Esophagus muscularis mucosa (tissue), 4 donors: ENCODE results near the gene STT3B. TPM values are rescaled to one million over a fixed set of nuclear protein-coding genes. Genes with fewer than 3 reads are reported as not detected.

ENCODE experiments used
- DNase-seq: peaks from one replicate; pipeline ENCODE4 v3.0.0-alpha.2; 2017; ENCODE audit errors: extremely low spot score
- H3K27ac ChIP-seq, 4 donors: fragments of 200-600 bp; sonication (generic); replicated peaks in 1 of 4; 1 replicate in 3 of 4; 2 replicates in 1 of 4; pipeline ENCODE4 v1.5.1; 2016 to 2019; ENCODE audit warnings: mild to moderate bottlenecking in 1 of 4
- H3K27me3 ChIP-seq, 4 donors: fragments of 200-600 bp; sonication (generic); one replicate each; pipeline versions ENCODE4 v1.5.1 to v1.6.0; 2016 to 2019
- H3K36me3 ChIP-seq, 4 donors: fragments of 200-600 bp; sonication (generic); one replicate each; pipeline ENCODE4 v1.5.1; 2016 to 2019
- H3K4me1 ChIP-seq, 4 donors: fragments of 200-600 bp; sonication (generic); one replicate each; pipeline ENCODE4 v1.5.1; 2016 to 2019
- H3K4me3 ChIP-seq, 4 donors: fragments of 200-600 bp; sonication (generic); 1 replicate in 2 of 4; 2 replicates in 2 of 4; pipeline ENCODE4 v1.5.1; 2016 to 2019; ENCODE audit warnings: mild to moderate bottlenecking in 4 of 4, moderate library complexity in 1 of 4
- H3K9me3 ChIP-seq, 4 donors: fragments of 200-600 bp; sonication (generic); 1 replicate in 3 of 4; 2 replicates in 1 of 4; pipeline ENCODE4 v1.5.1; 2016 to 2019
- CTCF ChIP-seq, 3 experiments: fragments of 200-600 bp in 2 of 3; fragments of 450-650 bp in 1 of 3; sonication (generic) in 2 of 3; IDR thresholded peaks; one replicate each; pipeline ENCODE4 v1.5.1; 2017 to 2019; ENCODE audit warnings: antibody characterized with exemption in 3 of 3, mild to moderate bottlenecking in 2 of 3, moderate library complexity in 1 of 3
- EP300 ChIP-seq: sonication (generic); formaldehyde crosslinking; IDR thresholded peaks from one replicate; pipeline ENCODE4 v1.6.1; 2017; ENCODE audit warnings: antibody characterized with exemption
- POLR2A ChIP-seq: fragments of 450-650 bp; IDR thresholded peaks from one replicate; pipeline ENCODE4 v1.6.1; 2017; ENCODE audit warnings: antibody characterized with exemption, moderate library complexity, mild to moderate bottlenecking, low read depth
- POLR2AphosphoS5 ChIP-seq, 2 donors: sonication (generic); formaldehyde crosslinking; IDR thresholded peaks; one replicate each; pipeline ENCODE4 v1.6.1; 2017; ENCODE audit warnings: antibody characterized with exemption in 2 of 2
- WGBS: methylation state at CpG from one replicate; pipeline ENCODE4 v1.1.5; 2018; 5-methylcytosine and 5-hydroxymethylcytosine counted together
- intact Hi-C: fragments of 100-400 bp; cut with DNase I; formaldehyde crosslinking; loops from one replicate; pipeline ENCODE4 v1.15.1; 2023
- total RNA-seq, 4 donors: library from RNA; depleted of rRNA; stranded (reverse); fragments of >200 nt; gene quantifications; one replicate each; pipeline versions ENCODE4 v1.1.0 to v1.2.1, GENCODE V29; 2016

The STT3B gene
- total RNA-seq, 4 donors from 2014 or later: 58.8 to 74.3 (median 69.3) TPM

- Histone ChIP-seq H3K4me3 (no peak overlapping the region), H3K27ac (no peak overlapping the region), H3K4me1 (peaks cover 18 to 67% (median 56%) of the 10 kb centered on the region in 4 donors), H3K36me3 (no peaks in the 10 kb centered on the region), H3K9me3 (no peaks in the 10 kb centered on the region), H3K27me3 (no peaks in the 10 kb centered on the region)
- no peak for TF ChIP-seq EP300
- TF ChIP-seq CTCF (IDR thresholded peaks at IDR 0.05): no peak
- no peak for TF ChIP-seq POLR2A
- TF ChIP-seq POLR2AphosphoS5 (IDR thresholded peaks at IDR 0.05): no peak
- DNase-seq: no peak
- intact Hi-C loops: no loop called here
Observed at GRCh38 chr3:31543375-31543774, 10.7 kb downstream of the STT3B start.

- H3K9me3 ChIP-seq: no peaks in the 10 kb centered on the region
- H3K27me3 ChIP-seq: no peaks in the 10 kb centered on the region
- peaks cover 15 to 64% (median 52%) of the 10 kb centered on the region in 4 donors for H3K4me1 ChIP-seq
- 57% methylated on average over 9 of the region's 9 CpGs for WGBS
- TF ChIP-seq CTCF (IDR thresholded peaks at IDR 0.05): no peak
- TF ChIP-seq POLR2A: no peak
- TF ChIP-seq EP300: no peak
- no peak for TF ChIP-seq POLR2AphosphoS5 (IDR thresholded peaks at IDR 0.05)
- peak overlapping the region in 1 of 4 donors; percentile 6 for H3K27ac ChIP-seq
- no peak overlapping the region for H3K4me3 ChIP-seq
- H3K36me3 ChIP-seq: no peaks in the 10 kb centered on the region
- DNase-seq: no peak
- intact Hi-C loops: no loop called here
Observed at GRCh38 chr3:31544634-31545033, 11.9 kb downstream of the STT3B start.

- DNase-seq: no peak
- peaks cover 20 to 71% (median 59%) of the 10 kb centered on the region in 4 donors for H3K4me1 ChIP-seq
- intact Hi-C loops: no loop called here
Observed at GRCh38 chr3:31546162-31546561, 13.4 kb downstream of the STT3B start.

GRCh38 chr3:31546725-31547124 is 14.0 kb downstream of the STT3B start:
- DNase-seq: no peak
- TF ChIP-seq POLR2AphosphoS5 (IDR thresholded peaks at IDR 0.05): no peak
- TF ChIP-seq CTCF (IDR thresholded peaks at IDR 0.05): no peak
- H3K36me3 ChIP-seq: no peaks in the 10 kb centered on the region
- no peak overlapping the region for H3K4me3 ChIP-seq
- no peaks in the 10 kb centered on the region for H3K9me3 ChIP-seq
- H3K27me3 ChIP-seq: no peaks in the 10 kb centered on the region
- peaks cover 21 to 73% (median 63%) of the 10 kb centered on the region in 4 donors for H3K4me1 ChIP-seq
- WGBS: 72% methylated on average over 1 of the region's 1 CpG
- intact Hi-C loops: no loop called here
- H3K27ac ChIP-seq: no peak overlapping the region

More at GRCh38 chr3:31546162-31546561, 13.4 kb downstream of the STT3B start:
- no peak overlapping the region for H3K4me3 ChIP-seq
- 77% methylated on average over 1 of the region's 1 CpG for WGBS
- no peak overlapping the region for H3K27ac ChIP-seq
- H3K9me3 ChIP-seq: no peaks in the 10 kb centered on the region
- no peaks in the 10 kb centered on the region for H3K27me3 ChIP-seq
- no peaks in the 10 kb centered on the region for H3K36me3 ChIP-seq
- TF ChIP-seq EP300 (no peak), POLR2AphosphoS5 (IDR thresholded peaks at IDR 0.05) (no peak), CTCF (IDR thresholded peaks at IDR 0.05) (no peak), POLR2A (no peak)

- no peak for DNase-seq
- TF ChIP-seq CTCF (IDR thresholded peaks at IDR 0.05) (peak; percentile 31 to 73 (median 63)), POLR2A (no peak)
- no peaks in the 10 kb centered on the region for H3K27me3 ChIP-seq
- 6% methylated on average over 2 of the region's 2 CpGs for WGBS
- no peak overlapping the region for H3K4me3 ChIP-seq
- H3K27ac ChIP-seq: no peak overlapping the region
- peaks cover 24 to 58% (median 50%) of the 10 kb centered on the region in 4 donors for H3K4me1 ChIP-seq
- H3K9me3 ChIP-seq: no peaks in the 10 kb centered on the region
- intact Hi-C loops: loop anchor here (5.0 kb wide), 1 partner anchor 217 kb away; no protein-coding TSS in a partner anchor
- H3K36me3 ChIP-seq: no peaks in the 10 kb centered on the region
Observed at GRCh38 chr3:31550452-31551251, 17.9 kb downstream of the STT3B start.
